Thoracic aorta (tissue), 2 donors: ENCODE data around the gene CYP3A5. TPM values are rescaled to one million over a fixed set of nuclear protein-coding genes. Genes with fewer than 3 reads are reported as not detected.
"Not testable (repeated sequence)": the region's sequence is repeated elsewhere in the genome, so short reads cannot be mapped to it uniquely, and the experiment has no call there.

Source experiments
- ATAC-seq: fragments of 150-250 bp; one replicate; pipeline ENCODE4 v1.8.0; 2017; ENCODE audit warnings: low read depth; ENCODE audit not compliant: insufficient number of reproducible peaks, low FRiP score
- DNase-seq: peaks from one replicate; pipeline ENCODE4 v3.0.0-alpha.2; 2020; ENCODE audit warnings: low spot score
- H3K27ac ChIP-seq, 2 donors: fragments of 200-600 bp; sonication (generic); 1 replicate in 1 of 2; 2 replicates in 1 of 2; pipeline ENCODE4 v1.5.1; 2016; ENCODE audit warnings: mild to moderate bottlenecking in 2 of 2, moderate library complexity in 2 of 2
- H3K27me3 ChIP-seq: fragments of 200-600 bp; sonication (generic); replicated peaks from 2 replicates; pipeline ENCODE4 v1.6.0; 2016; ENCODE audit warnings: mild to moderate bottlenecking; ENCODE audit not compliant: insufficient read depth
- H3K36me3 ChIP-seq: fragments of 200-600 bp; sonication (generic); one replicate; pipeline ENCODE4 v1.5.1; 2016
- H3K4me1 ChIP-seq, 2 donors: fragments of 200-600 bp; sonication (generic); 1 replicate in 1 of 2; 2 replicates in 1 of 2; pipeline versions ENCODE4 v1.5.1 to v1.6.0; 2016; ENCODE audit warnings: low read depth in 2 of 2, mild to moderate bottlenecking in 1 of 2; ENCODE audit not compliant: control insufficient read depth in 1 of 2
- H3K4me3 ChIP-seq: fragments of 200-600 bp; sonication (generic); 2 replicates; pipeline ENCODE4 v1.5.1; 2016; ENCODE audit warnings: mild to moderate bottlenecking
- H3K9me3 ChIP-seq: fragments of 200-600 bp; sonication (generic); 2 replicates; pipeline ENCODE4 v1.5.1; 2016
- CTCF ChIP-seq: fragments of 200-600 bp; sonication (generic); IDR thresholded peaks from one replicate; pipeline ENCODE4 v1.5.1; 2019; ENCODE audit warnings: antibody characterized with exemption
- total RNA-seq, 2 donors: library from RNA; depleted of rRNA; stranded (reverse); fragments of >200 nt; gene quantifications; one replicate each; pipeline versions ENCODE4 v1.1.0 to v1.2.3, GENCODE V29; 2016

The CYP3A5 gene
- total RNA-seq, 2 donors from 2014 or later, result 3.5 to 5.4 TPM

- Histone ChIP-seq H3K27me3 (no peaks in the 10 kb centered on the region), H3K9me3 (no peaks in the 10 kb centered on the region), H3K27ac (no peak overlapping the region), H3K4me1 (no peaks in the 10 kb centered on the region), H3K36me3 (peaks cover 5% of the 10 kb centered on the region), H3K4me3 (no peak overlapping the region)
- no peak for ATAC-seq
- DNase-seq, result no peak
- TF ChIP-seq CTCF, result no peak
Observed at GRCh38 chr7:99639267-99639666, 40.5 kb downstream of the CYP3A5 start.

DNA sequence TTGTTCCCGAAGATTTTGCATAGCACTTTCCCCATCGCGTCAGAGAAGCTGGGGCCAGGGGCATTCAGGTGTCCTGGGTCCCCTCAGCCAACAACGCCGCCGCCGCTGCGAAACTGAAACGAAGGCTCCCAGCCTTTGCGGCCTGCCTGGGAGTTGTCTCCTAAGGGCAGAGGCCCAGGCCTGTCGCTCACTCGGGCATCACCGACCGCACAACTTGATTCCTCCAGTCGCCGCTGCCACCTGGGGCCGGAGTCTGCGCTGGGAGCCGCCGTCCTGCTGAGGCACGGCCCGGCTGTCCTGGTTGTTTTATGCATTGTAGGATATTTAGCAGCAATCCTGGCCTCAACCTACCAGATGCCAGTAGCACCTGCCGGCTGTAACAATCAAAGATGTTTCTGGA lies 41.1 kb downstream of the CYP3A5 start:
- no peak for ATAC-seq
- Histone ChIP-seq H3K36me3 (peaks cover 7% of the 10 kb centered on the region), H3K9me3 (no peaks in the 10 kb centered on the region), H3K4me3 (no peak overlapping the region), H3K27ac (no peak overlapping the region), H3K27me3 (no peaks in the 10 kb centered on the region), H3K4me1 (no peaks in the 10 kb centered on the region)
- TF ChIP-seq CTCF, result no peak
- no peak for DNase-seq

- ATAC-seq, H3K27me3 ChIP-seq, DNase-seq, H3K4me3 ChIP-seq, H3K4me1 ChIP-seq, H3K27ac ChIP-seq, H3K9me3 ChIP-seq: not testable (repeated sequence)
- peaks cover 10% of the 10 kb centered on the region for H3K36me3 ChIP-seq
Observed at GRCh38 chr7:99637414-99637813, 42.4 kb downstream of the CYP3A5 start.

DNA sequence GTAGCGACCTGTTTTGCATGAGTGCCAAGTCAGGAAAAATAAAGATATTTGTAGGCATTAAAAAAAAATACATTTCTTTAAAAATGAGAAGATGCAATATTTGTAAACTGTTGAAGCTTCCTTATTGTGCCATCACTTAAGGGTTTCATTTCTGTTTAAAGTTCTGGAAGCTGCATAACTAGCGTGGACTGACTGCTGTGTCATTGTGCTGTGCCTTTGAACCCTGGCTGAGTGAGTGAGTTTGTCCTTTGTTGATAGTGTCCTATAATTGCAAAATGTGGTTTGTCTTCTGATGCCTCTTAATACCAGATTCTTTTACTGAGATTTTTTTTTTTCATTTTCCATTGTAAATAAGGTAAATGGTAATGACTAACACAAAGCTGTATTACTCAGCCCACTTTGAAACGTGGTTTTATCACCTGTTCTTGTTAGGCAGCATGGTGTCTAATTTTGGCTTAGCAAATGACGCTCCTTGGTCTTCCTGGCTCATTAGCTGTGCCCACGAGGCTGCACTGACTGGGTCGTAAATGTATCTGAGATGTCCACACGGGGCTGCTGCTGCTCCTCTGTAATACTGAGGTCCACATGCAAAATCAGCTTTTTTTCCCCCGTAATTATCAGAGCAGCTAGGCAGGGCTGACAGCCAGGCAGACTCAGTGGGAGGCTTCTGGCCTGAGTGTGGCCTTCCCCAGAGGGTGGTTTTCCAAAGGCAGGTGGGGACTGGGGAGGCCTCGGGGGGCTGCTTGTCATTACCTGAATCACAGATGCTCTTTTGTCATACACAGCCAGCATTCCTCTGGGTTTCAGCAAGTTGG lies 48.3 kb downstream of the CYP3A5 start:
- DNase-seq (no peak), ATAC-seq (no peak)
- Histone ChIP-seq H3K27me3 (no peaks in the 10 kb centered on the region), H3K4me3 (no peak overlapping the region), H3K4me1 (no peaks in the 10 kb centered on the region), H3K27ac (no peak overlapping the region), H3K9me3 (no peaks in the 10 kb centered on the region), H3K36me3 (peaks cover 41% of the 10 kb centered on the region)
- TF ChIP-seq CTCF, result no peak

DNA sequence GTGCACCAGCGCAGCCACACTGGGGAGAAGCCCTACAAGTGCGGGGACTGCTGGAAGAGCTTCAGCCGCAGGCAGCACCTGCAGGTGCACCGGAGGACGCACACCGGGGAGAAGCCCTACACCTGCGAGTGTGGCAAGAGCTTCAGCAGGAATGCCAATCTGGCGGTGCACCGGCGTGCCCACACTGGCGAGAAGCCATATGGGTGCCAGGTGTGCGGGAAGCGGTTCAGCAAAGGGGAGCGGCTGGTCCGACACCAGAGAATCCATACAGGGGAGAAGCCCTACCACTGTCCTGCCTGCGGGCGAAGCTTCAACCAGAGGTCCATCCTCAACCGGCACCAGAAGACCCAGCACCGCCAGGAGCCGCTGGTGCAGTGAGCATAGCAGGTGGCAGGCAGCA lies 50.2 kb downstream of the CYP3A5 start:
- Histone ChIP-seq H3K27ac (no peak overlapping the region), H3K4me1 (no peaks in the 10 kb centered on the region), H3K9me3 (no peaks in the 10 kb centered on the region), H3K27me3 (no peaks in the 10 kb centered on the region), H3K4me3 (no peak overlapping the region), H3K36me3 (peaks cover 54% of the 10 kb centered on the region)
- ATAC-seq (no peak), DNase-seq (no peak)
- no peak for TF ChIP-seq CTCF
